HuH-7 (cell line): ENCODE data around the gene STATH.
"Not testable (repeated sequence)": the region's sequence is repeated elsewhere in the genome, so short reads cannot be mapped to it uniquely, and the experiment has no call there.

ENCODE experiments used
- DNase-seq: peaks from one replicate; pipeline ENCODE4 v3.0.0; 2011; ENCODE audit warnings: low spot score

STATH gene

GRCh38 chr4:69995526-69996016 lies at the start of gene STATH:
Gene STATH (plus strand): TSS chr4:69995966. CDS start chr4:69998438, 2,472 bp downstream.
- DNase-seq, result no peak

- DNase-seq, result no peak
These were observed 44.2 kb upstream of the STATH start for GRCh38 chr4:69951602-69952001.

- DNase-seq, result no peak
These were observed 38.6 kb upstream of the STATH start for GRCh38 chr4:69957209-69957608.

GRCh38 chr4:69965628-69966027 lies 30.1 kb upstream of the STATH start, which contains the start of gene CSN2:
Gene CSN2 (minus strand): TSS chr4:69965728. CDS start chr4:69960995, 4,733 bp downstream.
- DNase-seq, result no peak

GRCh38 chr4:69970071-69970470 lies 25.7 kb upstream of the STATH start:
- no peak for DNase-seq

GRCh38 chr4:69974631-69975030 lies 21.1 kb upstream of the STATH start:
- no peak for DNase-seq

GRCh38 chr4:69977582-69977981 lies 18.2 kb upstream of the STATH start:
- no peak for DNase-seq

GRCh38 chr4:69984030-69984443 lies 11.7 kb upstream of the STATH start:
- DNase-seq, result no peak

GRCh38 chr4:69986663-69987062 lies 9.1 kb upstream of the STATH start:
- DNase-seq, result no peak

GRCh38 chr4:69991016-69991415 lies 4.8 kb upstream of the STATH start:
- no peak for DNase-seq

GRCh38 chr4:69994782-69995181 lies 984 bp upstream of the STATH start:
- DNase-seq, result no peak

- DNase-seq, result no peak
These were observed 3.7 kb downstream of the STATH start for GRCh38 chr4:69999420-69999819.

GRCh38 chr4:70000711-70001110 lies 4.9 kb downstream of the STATH start:
- no peak for DNase-seq

GRCh38 chr4:70002507-70002906 lies 6.7 kb downstream of the STATH start:
- DNase-seq, result no peak

GRCh38 chr4:70008771-70009170 lies 13.0 kb downstream of the STATH start:
- DNase-seq, result no peak

GRCh38 chr4:70019006-70019405 lies 23.2 kb downstream of the STATH start:
- DNase-seq, result not testable (repeated sequence)

GRCh38 chr4:70023218-70023617 lies 27.5 kb downstream of the STATH start:
- no peak for DNase-seq

GRCh38 chr4:70027011-70027410 lies 31.2 kb downstream of the STATH start:
- no peak for DNase-seq

- not testable (repeated sequence) for DNase-seq
These were observed 32.4 kb downstream of the STATH start, which contains the start of gene HTN3 for GRCh38 chr4:70028159-70028558. Gene HTN3 (plus strand): TSS chr4:70028459. CDS start chr4:70030741, 2,282 bp downstream.

- not testable (repeated sequence) for DNase-seq
These were observed 41.8 kb downstream of the STATH start for GRCh38 chr4:70037559-70037958.

- not testable (repeated sequence) for DNase-seq
These were observed 44.2 kb downstream of the STATH start for GRCh38 chr4:70039928-70040327.

GRCh38 chr4:70041652-70042286 lies 46.0 kb downstream of the STATH start:
- no peak for DNase-seq

GRCh38 chr4:70050138-70050537 lies 54.4 kb downstream of the STATH start, which contains the start of gene HTN1:
Gene HTN1 (plus strand): TSS chr4:70050438. CDS start chr4:70053077, 2,639 bp downstream.
- DNase-seq, result not testable (repeated sequence)
